ENCODE data around the gene EML4.

DNA sequence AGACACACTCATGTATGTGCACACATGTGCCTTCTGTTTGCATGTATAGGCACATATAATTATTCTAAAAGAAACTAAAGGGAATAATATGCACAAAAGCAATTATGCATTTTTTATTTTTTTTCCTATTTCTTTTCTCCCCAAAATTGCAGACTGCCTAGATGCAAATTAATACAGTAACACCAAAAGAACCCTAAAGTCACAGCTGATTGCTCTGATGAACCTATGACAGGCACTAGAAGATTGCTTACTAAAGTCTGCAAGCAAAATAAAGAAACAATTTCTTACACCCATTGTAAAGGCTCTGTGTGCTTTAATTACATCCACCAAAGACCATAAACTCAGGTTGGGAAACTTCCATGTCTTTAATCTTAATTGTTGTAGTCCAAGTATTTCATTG, 7.7 kb upstream of the EML4 start:
- TF ChIP-seq, protein P1, sequence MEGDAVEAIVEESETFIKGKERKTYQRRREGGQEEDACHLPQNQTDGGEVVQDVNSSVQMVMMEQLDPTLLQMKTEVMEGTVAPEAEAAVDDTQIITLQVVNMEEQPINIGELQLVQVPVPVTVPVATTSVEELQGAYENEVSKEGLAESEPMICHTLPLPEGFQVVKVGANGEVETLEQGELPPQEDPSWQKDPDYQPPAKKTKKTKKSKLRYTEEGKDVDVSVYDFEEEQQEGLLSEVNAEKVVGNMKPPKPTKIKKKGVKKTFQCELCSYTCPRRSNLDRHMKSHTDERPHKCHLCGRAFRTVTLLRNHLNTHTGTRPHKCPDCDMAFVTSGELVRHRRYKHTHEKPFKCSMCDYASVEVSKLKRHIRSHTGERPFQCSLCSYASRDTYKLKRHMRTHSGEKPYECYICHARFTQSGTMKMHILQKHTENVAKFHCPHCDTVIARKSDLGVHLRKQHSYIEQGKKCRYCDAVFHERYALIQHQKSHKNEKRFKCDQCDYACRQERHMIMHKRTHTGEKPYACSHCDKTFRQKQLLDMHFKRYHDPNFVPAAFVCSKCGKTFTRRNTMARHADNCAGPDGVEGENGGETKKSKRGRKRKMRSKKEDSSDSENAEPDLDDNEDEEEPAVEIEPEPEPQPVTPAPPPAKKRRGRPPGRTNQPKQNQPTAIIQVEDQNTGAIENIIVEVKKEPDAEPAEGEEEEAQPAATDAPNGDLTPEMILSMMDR (IDR thresholded peaks at IDR 0.05): no peak
- no peak for TF ChIP-seq POLR2A (IDR thresholded peaks at IDR 0.05)
